Hair follicular keratinocyte (primary cell): ENCODE data around the gene ZBTB7B. TPM values are rescaled to one million over a fixed set of nuclear protein-coding genes. Genes with fewer than 3 reads are reported as not detected.

Source experiments
- total RNA-seq: library from RNA; depleted of rRNA; stranded (reverse); fragments of >200 nt; gene quantifications from 2 replicates; pipeline ENCODE4 v1.2.3, GENCODE V29; 2015

ZBTB7B gene
- 32.5 and 43.8 TPM in 2 replicates for total RNA-seq

DNA sequence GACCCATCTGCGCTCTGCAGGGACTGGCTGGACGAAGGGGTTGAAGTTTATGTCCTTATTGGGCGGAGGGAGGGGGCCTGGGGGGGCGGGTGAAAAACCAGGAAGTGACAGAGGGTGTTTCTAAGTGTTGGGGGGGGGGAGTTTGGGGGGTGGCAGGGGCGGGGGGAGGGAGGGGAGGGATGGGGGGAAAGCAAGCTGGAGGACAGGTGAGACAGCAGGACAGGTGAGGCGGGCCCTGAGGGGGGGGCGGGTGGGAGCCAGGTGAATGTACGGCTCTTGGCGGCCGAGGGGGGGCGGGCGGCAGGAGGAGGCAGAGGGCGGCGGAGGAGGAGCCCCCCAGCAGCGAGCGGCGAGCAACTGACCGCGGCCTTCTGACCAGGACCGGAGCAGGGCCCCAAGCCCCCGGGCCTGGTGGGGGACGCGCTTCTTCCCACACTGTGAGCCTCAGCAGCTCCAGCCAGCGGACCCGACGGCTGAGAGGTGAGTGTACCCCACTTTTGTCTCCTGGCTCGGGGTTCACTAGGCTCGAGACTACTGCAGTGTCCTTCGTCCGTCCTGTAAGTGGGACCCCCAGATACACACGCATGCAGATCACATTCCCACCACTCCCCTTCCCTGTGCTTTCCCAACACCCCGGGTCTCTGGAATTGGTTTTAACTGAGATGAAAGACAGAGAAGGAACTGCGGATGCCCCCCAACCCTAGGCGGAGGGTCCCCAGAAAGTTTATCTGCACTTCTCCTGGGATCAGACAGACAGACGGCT lies at the start of gene ZBTB7B:
Gene ZBTB7B, plus strand, starts transcription at position 339 of the 763 bp plus-strand sequence. CDS start 11,859 bp downstream, outside the sequence.

DNA sequence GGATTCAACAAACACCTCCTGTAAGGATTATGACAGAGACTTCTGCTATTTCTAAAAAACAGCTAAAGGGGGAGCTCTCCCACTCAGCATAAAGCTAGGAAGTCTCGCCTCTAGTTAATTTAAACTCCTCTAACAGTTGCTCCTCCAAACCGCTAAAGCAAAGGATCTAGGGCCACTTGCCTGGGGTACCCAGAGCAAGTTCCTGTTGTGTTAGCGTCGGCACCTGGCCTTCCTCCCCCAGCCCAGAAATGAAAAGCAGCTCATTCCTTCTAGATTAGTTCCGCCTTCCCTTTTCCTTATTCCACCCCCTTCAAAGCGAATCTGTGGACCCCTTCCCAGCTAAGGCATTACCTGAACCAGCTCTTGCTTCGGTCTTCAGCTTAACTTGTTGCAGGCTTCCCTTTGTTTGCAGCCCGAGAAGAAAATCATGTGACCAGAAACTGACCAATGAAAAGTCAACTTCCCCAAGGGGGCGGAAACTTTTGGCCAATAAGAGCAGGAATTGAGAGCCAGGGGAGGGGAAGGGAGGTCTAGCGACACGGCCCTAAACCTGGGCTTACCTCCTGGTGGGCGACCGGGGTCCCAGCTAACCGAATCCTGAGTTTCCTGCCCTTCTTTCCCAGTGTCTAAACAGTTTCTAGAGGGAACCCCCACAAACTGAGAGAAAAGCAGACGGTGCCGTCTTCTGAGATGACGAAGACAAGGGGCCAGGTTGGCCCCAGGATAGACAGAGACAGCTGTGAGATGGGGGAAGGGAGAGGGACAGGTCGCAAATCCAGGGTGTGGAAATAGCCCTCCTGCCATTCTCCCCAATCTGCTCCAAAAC lies 46.7 kb upstream of the ZBTB7B start, which contains the start of gene PBXIP1:
Gene PBXIP1, minus strand, starts transcription at position 382 of the 826 bp plus-strand sequence. CDS start 2,378 bp downstream, outside the sequence.

DNA sequence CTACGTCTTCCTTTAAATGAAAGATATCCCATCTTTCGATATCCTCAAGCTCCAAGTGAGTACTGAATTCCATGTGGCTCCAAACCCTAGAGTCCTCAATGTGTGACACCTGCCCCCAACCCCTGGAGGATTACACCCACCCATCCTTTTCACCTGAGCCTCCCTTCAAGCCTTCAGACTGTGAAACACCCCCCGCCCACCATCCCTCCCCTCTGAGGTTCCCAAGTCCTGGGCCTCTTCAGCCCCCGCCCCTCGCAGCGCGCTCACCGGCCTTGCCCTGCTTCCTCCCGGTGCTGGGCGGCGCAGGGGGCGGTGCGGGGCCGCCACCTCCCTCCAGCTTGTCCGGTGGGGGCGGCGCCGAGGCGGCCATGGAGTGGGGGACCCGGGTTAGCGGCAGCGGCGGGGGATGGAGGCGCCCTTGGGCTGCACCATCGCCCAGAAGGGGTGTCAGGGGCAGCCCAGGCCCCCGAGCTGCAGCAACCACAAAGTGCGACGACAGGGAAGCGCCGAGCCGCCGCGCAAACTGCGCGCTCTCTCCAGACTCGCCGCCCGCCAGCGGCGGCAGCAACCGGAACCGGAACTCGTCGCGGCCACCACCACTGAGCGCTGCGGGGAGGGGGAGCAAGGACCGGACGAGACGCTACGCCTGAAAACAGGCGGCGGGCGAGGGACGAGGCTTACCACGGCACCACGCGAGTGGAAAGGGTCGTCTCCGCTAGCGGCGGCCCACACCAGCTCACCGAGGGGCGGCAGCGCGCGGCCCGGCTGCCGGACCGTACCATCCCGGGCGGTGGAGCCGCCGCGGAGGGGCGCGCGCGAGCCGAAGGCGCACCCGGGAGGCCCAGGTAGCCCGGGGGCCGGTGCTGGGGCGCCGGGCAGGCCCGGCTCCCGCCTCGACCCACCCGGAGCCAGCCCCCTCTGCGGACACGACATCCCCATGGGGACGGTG lies 41.1 kb upstream of the ZBTB7B start, which contains the start of gene PYGO2:
Gene PYGO2, minus strand, starts transcription at position 576 of the 949 bp plus-strand sequence. Its CDS starts 206 bp downstream, at position 370.

DNA sequence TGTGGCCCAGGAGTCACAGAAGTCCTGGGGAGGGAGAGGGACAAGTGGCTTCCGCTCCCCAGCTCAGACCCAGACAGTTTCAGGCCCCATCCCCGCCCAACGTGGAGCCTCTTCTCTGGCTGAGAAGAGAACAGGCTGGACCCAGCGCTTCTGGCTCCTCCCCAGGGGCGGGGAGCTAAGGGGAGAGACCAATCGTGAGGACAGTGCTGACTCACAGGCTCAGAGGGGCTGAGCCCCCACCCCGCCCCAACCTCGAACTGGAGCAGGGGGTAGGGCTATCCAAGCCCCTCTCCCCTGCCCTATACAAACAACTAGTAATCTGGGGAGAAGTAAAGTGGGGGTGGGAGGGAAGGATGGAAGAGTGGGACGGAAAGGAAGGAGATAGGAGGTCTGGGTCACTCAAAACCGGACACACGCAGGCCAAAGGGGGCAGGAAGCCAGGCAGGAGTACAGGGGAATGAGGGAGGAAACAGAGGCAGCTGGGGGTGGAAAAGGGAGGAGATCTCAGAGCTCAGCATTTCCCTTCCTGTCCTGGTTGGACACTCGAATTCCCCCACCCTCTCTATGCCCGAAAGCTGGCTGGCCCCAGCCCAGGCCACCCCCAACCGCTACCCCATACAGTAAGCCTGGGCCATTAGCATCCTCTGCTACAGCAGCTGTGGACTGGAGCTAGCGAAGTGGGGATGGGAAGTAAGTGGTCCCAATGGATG lies 31.8 kb upstream of the ZBTB7B start, which contains the start of gene SHC1:
Gene SHC1, minus strand, starts transcription at position 117 of the 710 bp plus-strand sequence. CDS start 221 bp downstream, outside the sequence.

DNA sequence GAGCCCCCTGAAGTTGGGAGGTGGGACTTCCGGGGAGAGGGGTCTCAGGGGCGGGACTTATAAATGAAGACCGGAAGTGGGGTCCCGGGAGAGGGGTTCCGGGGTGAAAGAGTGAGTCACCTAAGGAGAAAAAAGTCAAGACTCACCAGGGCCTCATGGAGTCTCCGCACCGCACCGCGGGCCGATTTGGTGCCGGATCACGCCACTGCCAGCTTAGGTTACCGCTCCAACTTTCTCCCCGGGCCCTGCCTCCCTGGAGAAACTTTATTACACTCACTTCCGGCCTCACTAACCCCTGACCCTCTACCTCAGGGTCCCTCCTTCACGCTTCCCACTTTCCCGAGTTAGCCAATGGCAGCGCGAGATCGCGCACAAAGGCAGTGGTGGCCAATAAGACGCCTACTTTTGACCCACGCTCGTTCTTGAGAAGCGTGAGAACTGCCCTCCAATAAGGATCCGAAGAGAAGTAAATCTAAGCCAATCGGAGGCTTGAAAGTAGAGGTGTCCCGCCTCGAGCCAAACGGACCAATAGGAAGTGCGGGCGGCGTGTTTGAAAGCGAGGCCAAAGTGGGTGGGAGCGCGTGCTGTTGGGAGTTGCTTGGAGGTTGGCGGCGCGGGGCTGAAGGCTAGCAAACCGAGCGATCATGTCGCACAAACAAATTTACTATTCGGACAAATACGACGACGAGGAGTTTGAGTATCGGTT lies 28.3 kb upstream of the ZBTB7B start, which contains the start of gene CKS1B:
Gene CKS1B, plus strand, starts transcription at position 580 of the 706 bp plus-strand sequence. Its CDS starts 65 bp downstream, at position 645.

DNA sequence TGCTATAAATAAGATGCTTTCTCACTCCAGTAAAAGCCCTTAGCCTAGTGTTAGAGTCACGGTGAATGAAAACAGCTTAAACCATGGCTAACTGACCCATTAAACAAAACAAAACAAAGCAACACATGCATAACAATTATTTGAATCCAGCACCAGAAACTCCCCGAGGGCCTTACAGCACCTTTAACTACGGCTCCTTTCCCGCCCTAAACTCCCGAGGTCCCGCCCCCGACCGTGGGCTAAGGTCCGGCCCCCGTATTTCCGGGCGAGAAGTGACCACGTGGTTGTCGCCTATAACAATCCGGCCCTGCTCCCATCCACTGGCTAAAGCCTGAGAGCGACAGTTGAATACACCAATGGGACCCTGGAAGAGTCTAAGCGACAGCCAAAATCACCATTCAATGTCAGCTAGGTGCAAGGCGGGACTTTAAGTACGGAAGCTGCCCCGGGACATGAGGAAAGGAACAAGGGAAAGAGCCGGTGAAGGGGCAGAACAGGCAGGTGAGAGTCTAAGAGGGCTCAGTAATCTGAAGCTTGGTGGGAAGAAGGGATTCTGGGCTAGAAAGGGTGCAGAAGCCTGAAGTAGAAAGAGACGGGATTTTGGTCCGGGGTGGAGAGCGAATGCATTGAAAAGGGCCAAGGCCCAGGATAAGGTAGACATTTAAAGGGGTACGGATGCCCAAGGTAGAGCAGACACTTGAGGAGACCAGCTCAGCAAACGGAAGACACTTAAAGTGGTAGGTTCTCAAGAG lies 19.5 kb upstream of the ZBTB7B start, which contains the start of gene FLAD1:
Gene FLAD1, plus strand, starts transcription at position 448 of the 752 bp plus-strand sequence. CDS start 351 bp downstream, outside the sequence.

DNA sequence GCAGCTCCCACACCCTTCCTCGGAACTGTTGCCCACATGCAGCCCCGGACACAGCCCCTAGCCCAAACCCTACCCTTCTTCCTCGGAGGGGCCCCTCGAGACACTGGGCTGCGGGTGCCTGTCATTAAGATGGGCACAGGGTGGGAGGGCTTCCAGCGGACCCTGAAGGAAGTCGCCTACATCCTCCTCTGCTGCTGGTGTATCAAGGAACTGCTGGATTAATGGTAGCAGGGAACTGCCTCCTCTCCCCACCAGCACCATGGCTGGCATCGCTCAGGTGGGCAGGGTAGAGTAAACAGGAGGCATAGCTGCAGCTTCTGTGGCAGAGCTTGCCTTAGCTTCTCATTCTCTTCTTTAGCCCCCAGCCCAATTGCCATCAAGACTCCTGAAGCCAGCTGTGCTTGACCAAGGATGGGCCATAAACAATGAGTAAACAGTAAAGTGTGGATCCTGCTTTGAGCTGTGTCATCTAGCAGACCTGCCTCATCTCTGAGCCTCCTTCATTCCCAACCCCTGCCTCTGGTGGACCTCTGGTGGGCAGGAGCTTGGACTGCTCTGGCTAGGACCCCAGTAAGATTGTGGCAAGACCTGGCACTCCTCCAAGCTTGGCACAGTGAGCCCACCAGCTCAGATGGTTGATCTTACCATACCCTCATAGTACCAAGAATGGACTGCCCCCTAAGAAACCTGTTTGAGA lies 8.9 kb upstream of the ZBTB7B start, which contains the start of gene LENEP:
Gene LENEP, plus strand, starts transcription at position 15 of the 697 bp plus-strand sequence. Its CDS starts 22 bp downstream, at position 37.

DNA sequence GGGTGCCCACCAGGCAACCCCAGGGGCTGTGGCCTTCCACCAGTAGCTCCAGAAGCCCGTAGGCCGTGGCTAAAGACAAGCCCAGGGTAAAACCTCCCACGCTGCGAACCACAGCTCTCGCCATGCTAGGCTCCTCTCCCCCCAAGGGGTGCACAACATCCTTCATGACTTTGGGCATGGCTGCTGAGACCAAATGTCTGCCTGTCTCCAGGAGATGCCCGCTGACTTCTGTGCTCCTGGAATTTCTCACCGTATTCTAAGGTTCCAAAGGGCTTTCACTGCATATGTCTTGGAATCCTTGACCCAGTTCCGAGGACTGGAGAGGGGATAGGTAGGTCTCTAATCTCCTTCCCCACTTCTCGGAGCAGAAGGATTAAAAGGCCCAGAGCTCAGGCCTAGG lies 30.9 kb downstream of the ZBTB7B start, which contains the start of the genes DCST1 and DCST2:
Gene DCST1, plus strand, starts transcription at position 301 of the 400 bp plus-strand sequence. CDS start 213 bp downstream, outside the sequence.
Gene DCST2, minus strand, starts transcription at position 258 of the 400 bp plus-strand sequence. Its CDS starts 80 bp downstream, at position 178.

DNA sequence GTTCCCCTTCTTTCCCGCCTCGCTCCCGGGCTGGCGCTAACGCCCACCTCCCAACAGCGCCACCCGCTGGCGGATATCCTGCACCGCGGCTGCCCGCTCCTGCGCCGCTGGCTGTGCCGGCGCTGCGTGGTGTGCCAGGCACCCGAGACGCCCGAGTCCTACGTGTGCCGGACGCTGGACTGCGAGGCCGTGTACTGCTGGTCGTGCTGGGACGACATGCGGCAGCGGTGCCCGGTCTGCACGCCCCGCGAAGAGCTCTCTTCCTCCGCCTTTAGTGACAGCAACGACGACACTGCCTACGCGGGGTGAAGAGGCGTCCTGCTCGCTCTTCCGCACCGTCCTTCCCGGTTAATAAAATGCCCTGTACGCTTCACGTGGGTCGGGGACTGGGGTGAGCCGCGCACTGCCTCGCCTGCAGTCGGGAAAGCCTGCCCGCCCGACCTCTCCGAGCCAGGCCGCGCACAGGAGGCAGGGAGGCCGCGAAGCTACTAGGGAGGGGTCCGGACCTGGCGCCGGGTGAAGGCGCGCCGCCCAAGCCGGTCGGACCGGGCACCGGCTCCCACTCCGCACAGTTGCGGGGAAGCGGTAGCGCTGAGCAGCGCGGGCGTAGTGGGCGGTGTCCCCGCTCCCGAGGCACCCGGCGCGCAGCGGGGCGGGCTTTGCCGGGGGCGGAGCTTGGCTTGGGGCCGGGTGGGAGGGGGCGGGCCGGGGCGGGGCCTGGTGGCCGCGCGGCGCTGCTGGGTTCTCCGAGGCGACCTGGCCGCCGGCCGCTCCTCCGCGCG lies 48.1 kb downstream of the ZBTB7B start, which contains the start of gene ADAM15:
Gene ADAM15, plus strand, starts transcription at position 757 of the 782 bp plus-strand sequence. CDS start 71 bp downstream, outside the sequence.

DNA sequence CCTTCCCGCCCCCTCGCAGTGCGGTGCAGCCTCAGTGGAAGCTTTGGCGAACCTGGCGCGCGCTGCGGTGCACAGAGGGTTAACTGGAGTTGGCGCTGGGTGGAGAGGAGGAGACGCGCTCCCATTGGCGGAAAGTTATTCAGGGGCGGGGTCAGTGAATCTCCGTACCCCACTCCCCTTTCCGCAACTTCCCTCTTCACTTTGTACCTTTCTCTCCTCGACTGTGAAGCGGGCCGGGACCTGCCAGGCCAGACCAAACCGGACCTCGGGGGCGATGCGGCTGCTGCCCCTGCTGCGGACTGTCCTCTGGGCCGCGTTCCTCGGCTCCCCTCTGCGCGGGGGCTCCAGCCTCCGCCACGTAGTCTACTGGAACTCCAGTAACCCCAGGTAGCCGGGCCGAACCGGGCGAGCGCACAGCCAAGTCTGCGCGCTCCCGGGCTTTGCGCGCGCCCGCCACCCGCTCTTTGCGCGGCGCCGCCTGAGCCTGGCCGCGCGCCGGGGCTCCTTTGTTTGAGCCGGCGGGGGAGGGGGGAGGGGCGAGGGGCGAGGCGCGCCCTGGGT lies 61.0 kb downstream of the ZBTB7B start, which contains the start of gene EFNA4:
Gene EFNA4, plus strand, starts transcription at position 191 of the 561 bp plus-strand sequence. Its CDS starts 84 bp downstream, at position 275.

Other genes starting within 250 kb of the ZBTB7B start
- gene KCNN3, start 132.5 kb upstream of the ZBTB7B start, total RNA-seq, result not detected in 2 replicates
- 11.7 and 13.8 TPM in 2 replicates for gene PMVK, start 66.1 kb upstream of the ZBTB7B start, total RNA-seq
- 15.5 and 30.2 TPM in 2 replicates for gene PBXIP1, start 46.7 kb upstream of the ZBTB7B start, total RNA-seq
- 16.6 and 19.7 TPM in 2 replicates for gene PYGO2, start 41.0 kb upstream of the ZBTB7B start, total RNA-seq
- 263 and 414 TPM in 2 replicates for gene SHC1, start 32.1 kb upstream of the ZBTB7B start, total RNA-seq
- 140 and 300 TPM in 2 replicates for gene CKS1B, start 28.1 kb upstream of the ZBTB7B start, total RNA-seq
- gene FLAD1, start 19.5 kb upstream of the ZBTB7B start, total RNA-seq, result 45.4 and 46.1 TPM in 2 replicates
- gene LENEP, start 9.2 kb upstream of the ZBTB7B start, total RNA-seq, result not detected in 2 replicates
- gene DCST2, start 31.0 kb downstream of the ZBTB7B start, total RNA-seq, result not detected in 2 replicates
- gene DCST1, start 31.0 kb downstream of the ZBTB7B start, total RNA-seq, result not detected in 2 replicates
- gene ADAM15, start 48.5 kb downstream of the ZBTB7B start, total RNA-seq, result 207 and 264 TPM in 2 replicates
- gene EFNA4, start 60.9 kb downstream of the ZBTB7B start, total RNA-seq, result 10.7 and 14.4 TPM in 2 replicates
- gene EFNA3, start 76.0 kb downstream of the ZBTB7B start, total RNA-seq, result 2.9 and 3.2 TPM in 2 replicates
- gene EFNA1, start 125.1 kb downstream of the ZBTB7B start, total RNA-seq, result 22.1 and 25.9 TPM in 2 replicates
- 57.0 and 57.2 TPM in 2 replicates for gene SLC50A1, start 133.1 kb downstream of the ZBTB7B start, total RNA-seq
- 35.5 and 59.5 TPM in 2 replicates for gene DPM3, start 137.7 kb downstream of the ZBTB7B start, total RNA-seq
- 118 and 192 TPM in 2 replicates for gene KRTCAP2, start 170.5 kb downstream of the ZBTB7B start, total RNA-seq
- gene TRIM46, start 171.0 kb downstream of the ZBTB7B start, total RNA-seq, result 3.0 and 3.2 TPM in 2 replicates
- 5.4 and 15.6 TPM in 2 replicates for gene THBS3, start 205.1 kb downstream of the ZBTB7B start, total RNA-seq
- 97.6 and 103 TPM in 2 replicates for gene MTX1, start 205.9 kb downstream of the ZBTB7B start, total RNA-seq